Measurements from ENCODE around the gene SBF2. TPM values are rescaled to one million over a fixed set of nuclear protein-coding genes. Genes with fewer than 3 reads are reported as not detected.

SBF2 gene
- total and polyA plus RNA-seq, 4 experiments from 2014 or later = 0.50 to 15.4 (median 10.2) TPM

- H3K27me3 Mint-ChIP-seq = no peaks in the 10 kb centered on the region
- intact Hi-C loops (cut with micrococcal nuclease) = no loop called here
- peaks cover 0 to 4% (median under 1%) of the 10 kb centered on the region in 8 donors for H3K9me3 Mint-ChIP-seq
- Histone ChIP-seq H3K27me3 (ENCODE audit: insufficient read depth, low read length) (no peaks in the 10 kb centered on the region), H3K4me3 (ENCODE audit: low read length in 2 of 2) (no peak overlapping the region), H3K9me3 (ENCODE audit: control insufficient read depth in 1 of 2, low read length in 2 of 2) (no peaks in the 10 kb centered on the region), H3K4me1 (ENCODE audit: insufficient read depth, low read length) (no peaks in the 10 kb centered on the region), H3K27ac (ENCODE audit: low read depth, low read length) (no peak overlapping the region), H3K36me3 (ENCODE audit: insufficient read depth, low read length) (no peaks in the 10 kb centered on the region)
- H3K4me3 Mint-ChIP-seq = no peak overlapping the region
- no peak for DNase-seq
- H3K36me3 Mint-ChIP-seq = peaks cover 0 to 9% of the 10 kb centered on the region in 2 donors
- no peaks in the 10 kb centered on the region for H3K4me1 Mint-ChIP-seq
- CTCF ChIA-PET (ENCODE audit: partially characterized antibody) = interaction anchor here (1.9 kb wide), 1 partner anchor 11 kb away, joined by 6 read pairs; no protein-coding TSS in a partner anchor
- POLR2A ChIA-PET (ENCODE audit: partially characterized antibody) = no interaction called here
- no peak overlapping the region for H3K27ac Mint-ChIP-seq
Measured at GRCh38 chr11:10197091-10197490, 96.9 kb downstream of the SBF2 start.

- H3K27me3 ChIP-seq (ENCODE audit: insufficient read depth, low read length) = no peaks in the 10 kb centered on the region
- H3K9me3 Mint-ChIP-seq = no peaks in the 10 kb centered on the region
- H3K36me3 ChIP-seq (ENCODE audit: insufficient read depth, low read length) = no peaks in the 10 kb centered on the region
- CTCF ChIA-PET (ENCODE audit: partially characterized antibody) = interaction anchor here (0.9 kb wide), 1 partner anchor 17 kb away, joined by 3 read pairs; no protein-coding TSS in a partner anchor
- no peak overlapping the region for H3K4me3 Mint-ChIP-seq
- no peaks in the 10 kb centered on the region for H3K4me1 ChIP-seq (ENCODE audit: insufficient read depth, low read length)
- no peaks in the 10 kb centered on the region for H3K27me3 Mint-ChIP-seq
- no peaks in the 10 kb centered on the region for H3K9me3 ChIP-seq (ENCODE audit: control insufficient read depth in 1 of 2, low read length in 2 of 2)
- POLR2A ChIA-PET (ENCODE audit: partially characterized antibody) = no interaction called here
- H3K4me3 ChIP-seq (ENCODE audit: low read length in 2 of 2) = no peak overlapping the region
- H3K4me1 Mint-ChIP-seq = no peaks in the 10 kb centered on the region
- DNase-seq = no peak
- intact Hi-C loops (cut with micrococcal nuclease) = no loop called here
- H3K27ac ChIP-seq (ENCODE audit: low read depth, low read length) = no peak overlapping the region
- H3K27ac Mint-ChIP-seq = no peak overlapping the region
- H3K36me3 Mint-ChIP-seq = peaks cover 2 to 7% of the 10 kb centered on the region in 2 donors
Measured at GRCh38 chr11:10192036-10192435, 102.0 kb downstream of the SBF2 start.

- Histone ChIP-seq H3K36me3 (ENCODE audit: insufficient read depth, low read length) (no peaks in the 10 kb centered on the region), H3K27ac (ENCODE audit: low read depth, low read length) (no peak overlapping the region), H3K9me3 (ENCODE audit: control insufficient read depth in 1 of 2, low read length in 2 of 2) (no peaks in the 10 kb centered on the region), H3K4me3 (ENCODE audit: low read length in 2 of 2) (no peak overlapping the region), H3K27me3 (ENCODE audit: insufficient read depth, low read length) (no peaks in the 10 kb centered on the region), H3K4me1 (ENCODE audit: insufficient read depth, low read length) (no peaks in the 10 kb centered on the region)
- Mint-ChIP-seq H3K36me3 (peaks cover 1 to 5% of the 10 kb centered on the region in 2 donors), H3K27ac (no peak overlapping the region), H3K9me3 (peaks cover 0 to 13% (median 4%) of the 10 kb centered on the region in 8 donors), H3K4me3 (no peak overlapping the region), H3K27me3 (no peaks in the 10 kb centered on the region), H3K4me1 (peaks cover 0 to 11% (median 4%) of the 10 kb centered on the region in 4 donors)
- intact Hi-C loops (cut with micrococcal nuclease) = no loop called here
- no peak for DNase-seq
- ChIA-PET POLR2A (ENCODE audit: partially characterized antibody) (no interaction called here), CTCF (ENCODE audit: partially characterized antibody) (interaction anchor here (1.4 to 1.6 kb wide), 2 partner anchors 26 to 126 kb away, joined by 3 read pairs; no protein-coding TSS in a partner anchor)
Measured at GRCh38 chr11:10181811-10182210, 112.2 kb downstream of the SBF2 start.

GRCh38 chr11:10164621-10165020 lies 129.4 kb downstream of the SBF2 start:
- DNase-seq = no peak
- Histone ChIP-seq H3K4me3 (ENCODE audit: low read length in 2 of 2) (no peak overlapping the region), H3K27ac (ENCODE audit: low read depth, low read length) (no peak overlapping the region), H3K4me1 (ENCODE audit: insufficient read depth, low read length) (no peaks in the 10 kb centered on the region), H3K27me3 (ENCODE audit: insufficient read depth, low read length) (no peaks in the 10 kb centered on the region), H3K36me3 (ENCODE audit: insufficient read depth, low read length) (no peaks in the 10 kb centered on the region), H3K9me3 (ENCODE audit: control insufficient read depth in 1 of 2, low read length in 2 of 2) (no peaks in the 10 kb centered on the region)
- POLR2A ChIA-PET (ENCODE audit: partially characterized antibody) = no interaction called here
- Mint-ChIP-seq H3K27me3 (no peaks in the 10 kb centered on the region), H3K9me3 (peaks cover 0 to 3% (median 0%) of the 10 kb centered on the region in 8 donors), H3K36me3 (peaks cover 0 to 4% of the 10 kb centered on the region in 2 donors), H3K4me1 (peaks cover 2 to 16% (median 8%) of the 10 kb centered on the region in 4 donors), H3K27ac (no peak overlapping the region), H3K4me3 (no peak overlapping the region)
- CTCF ChIA-PET (ENCODE audit: partially characterized antibody) = no interaction called here
- intact Hi-C loops (cut with micrococcal nuclease) = no loop called here

- peaks cover 0 to 21% (median 12%) of the 10 kb centered on the region in 8 donors for H3K9me3 Mint-ChIP-seq
- no peaks in the 10 kb centered on the region for H3K27me3 ChIP-seq (ENCODE audit: insufficient read depth, low read length)
- no peak for DNase-seq
- no peaks in the 10 kb centered on the region for H3K36me3 ChIP-seq (ENCODE audit: insufficient read depth, low read length)
- peaks cover 0 to 11% (median 7%) of the 10 kb centered on the region in 4 donors for H3K4me1 Mint-ChIP-seq
- H3K4me3 Mint-ChIP-seq = no peak overlapping the region
- POLR2A ChIA-PET (ENCODE audit: partially characterized antibody) = no interaction called here
- no peak overlapping the region for H3K4me3 ChIP-seq (ENCODE audit: low read length in 2 of 2)
- no peaks in the 10 kb centered on the region for H3K9me3 ChIP-seq (ENCODE audit: control insufficient read depth in 1 of 2, low read length in 2 of 2)
- intact Hi-C loops (cut with micrococcal nuclease) = no loop called here
- H3K27ac Mint-ChIP-seq = no peak overlapping the region
- no peaks in the 10 kb centered on the region for H3K4me1 ChIP-seq (ENCODE audit: insufficient read depth, low read length)
- H3K27me3 Mint-ChIP-seq = no peaks in the 10 kb centered on the region
- H3K36me3 Mint-ChIP-seq = peaks cover 5 to 20% of the 10 kb centered on the region in 2 donors
- no peak overlapping the region for H3K27ac ChIP-seq (ENCODE audit: low read depth, low read length)
- CTCF ChIA-PET (ENCODE audit: partially characterized antibody) = no interaction called here
Measured at GRCh38 chr11:10162222-10162621, 131.8 kb downstream of the SBF2 start.

GRCh38 chr11:10160350-10160749 lies 133.7 kb downstream of the SBF2 start:
- no peak overlapping the region for H3K27ac Mint-ChIP-seq
- no peak overlapping the region for H3K4me3 ChIP-seq (ENCODE audit: low read length in 2 of 2)
- H3K27me3 Mint-ChIP-seq = no peaks in the 10 kb centered on the region
- no peaks in the 10 kb centered on the region for H3K9me3 ChIP-seq (ENCODE audit: control insufficient read depth in 1 of 2, low read length in 2 of 2)
- ChIA-PET CTCF (ENCODE audit: partially characterized antibody) (interaction anchor here (0.7 kb wide), 1 partner anchor 147 kb away, joined by 3 read pairs; no protein-coding TSS in a partner anchor), POLR2A (ENCODE audit: partially characterized antibody) (no interaction called here)
- no peaks in the 10 kb centered on the region for H3K36me3 ChIP-seq (ENCODE audit: insufficient read depth, low read length)
- H3K27ac ChIP-seq (ENCODE audit: low read depth, low read length) = no peak overlapping the region
- peaks cover 7 to 31% of the 10 kb centered on the region in 2 donors for H3K36me3 Mint-ChIP-seq
- H3K4me3 Mint-ChIP-seq = no peak overlapping the region
- intact Hi-C loops (cut with micrococcal nuclease) = no loop called here
- DNase-seq = no peak
- peaks cover 0 to 22% (median 12%) of the 10 kb centered on the region in 8 donors for H3K9me3 Mint-ChIP-seq
- H3K4me1 ChIP-seq (ENCODE audit: insufficient read depth, low read length) = no peaks in the 10 kb centered on the region
- H3K27me3 ChIP-seq (ENCODE audit: insufficient read depth, low read length) = no peaks in the 10 kb centered on the region
- H3K4me1 Mint-ChIP-seq = peaks cover 0 to 11% (median 7%) of the 10 kb centered on the region in 4 donors

GRCh38 chr11:10158461-10158860 lies 135.6 kb downstream of the SBF2 start:
- H3K36me3 Mint-ChIP-seq = peaks cover 7 to 31% of the 10 kb centered on the region in 2 donors

More at GRCh38 chr11:10158461-10158860, 135.6 kb downstream of the SBF2 start:
- ChIA-PET CTCF (ENCODE audit: partially characterized antibody) (no interaction called here), POLR2A (ENCODE audit: partially characterized antibody) (no interaction called here)
- Histone ChIP-seq H3K9me3 (ENCODE audit: control insufficient read depth in 1 of 2, low read length in 2 of 2) (no peaks in the 10 kb centered on the region), H3K27me3 (ENCODE audit: insufficient read depth, low read length) (no peaks in the 10 kb centered on the region), H3K4me1 (ENCODE audit: insufficient read depth, low read length) (no peaks in the 10 kb centered on the region), H3K36me3 (ENCODE audit: insufficient read depth, low read length) (no peaks in the 10 kb centered on the region), H3K4me3 (ENCODE audit: low read length in 2 of 2) (no peak overlapping the region), H3K27ac (ENCODE audit: low read depth, low read length) (no peak overlapping the region)
- H3K27me3 Mint-ChIP-seq = no peaks in the 10 kb centered on the region
- H3K4me1 Mint-ChIP-seq = peaks cover 0 to 11% (median 7%) of the 10 kb centered on the region in 4 donors
- no peak for DNase-seq
- H3K27ac Mint-ChIP-seq = no peak overlapping the region
- intact Hi-C loops (cut with micrococcal nuclease) = no loop called here
- no peak overlapping the region for H3K4me3 Mint-ChIP-seq
- peaks cover 0 to 22% (median 12%) of the 10 kb centered on the region in 8 donors for H3K9me3 Mint-ChIP-seq
